Measurements from ENCODE around the gene F13B. TPM values are rescaled to one million over a fixed set of nuclear protein-coding genes. Genes with fewer than 3 reads are reported as not detected.

The F13B gene
- total RNA-seq, 1 donor from 2014 or later = not detected

- H3K27me3 ChIP-seq = no peaks in the 10 kb centered on the region
- no peaks in the 10 kb centered on the region for H3K36me3 ChIP-seq
- H3K27ac ChIP-seq = no peak overlapping the region
- H3K4me1 ChIP-seq = no peaks in the 10 kb centered on the region
- intact Hi-C loops (cut with DNase I) = no loop called here
- H3K4me3 ChIP-seq = no peak overlapping the region
- TF ChIP-seq CTCF (IDR thresholded peaks at IDR 0.05) = no peak
- DNase-seq (ENCODE audit: low spot score in 2 of 2) = no peak
- H3K9me3 ChIP-seq = no peaks in the 10 kb centered on the region
These were observed 783 bp downstream of the F13B start for GRCh38 chr1:197066277-197066676.

- no peak overlapping the region for H3K4me3 ChIP-seq
- TF ChIP-seq CTCF (IDR thresholded peaks at IDR 0.05) = no peak
- H3K9me3 ChIP-seq = no peaks in the 10 kb centered on the region
- H3K4me1 ChIP-seq = no peaks in the 10 kb centered on the region
- no peaks in the 10 kb centered on the region for H3K36me3 ChIP-seq
- no peak overlapping the region for H3K27ac ChIP-seq
- intact Hi-C loops (cut with DNase I) = no loop called here
- no peak for DNase-seq (ENCODE audit: low spot score in 2 of 2)
- H3K27me3 ChIP-seq = no peaks in the 10 kb centered on the region
These were observed 1.5 kb downstream of the F13B start for GRCh38 chr1:197065559-197065958.

- Histone ChIP-seq H3K36me3 (no peaks in the 10 kb centered on the region), H3K9me3 (no peaks in the 10 kb centered on the region), H3K4me3 (no peak overlapping the region), H3K4me1 (no peaks in the 10 kb centered on the region), H3K27ac (no peak overlapping the region), H3K27me3 (no peaks in the 10 kb centered on the region)
- intact Hi-C loops (cut with DNase I) = no loop called here
- DNase-seq (ENCODE audit: low spot score in 2 of 2) = no peak
- no peak for TF ChIP-seq CTCF (IDR thresholded peaks at IDR 0.05)
These were observed 3.8 kb downstream of the F13B start for GRCh38 chr1:197063212-197063611.

GRCh38 chr1:197062692-197063091, 4.4 kb downstream of the F13B start:
- no peak overlapping the region for H3K4me3 ChIP-seq
- H3K27me3 ChIP-seq = no peaks in the 10 kb centered on the region
- no peak overlapping the region for H3K27ac ChIP-seq
- intact Hi-C loops (cut with DNase I) = no loop called here
- DNase-seq (ENCODE audit: low spot score in 2 of 2) = no peak
- no peaks in the 10 kb centered on the region for H3K4me1 ChIP-seq
- H3K36me3 ChIP-seq = no peaks in the 10 kb centered on the region
- no peak for TF ChIP-seq CTCF (IDR thresholded peaks at IDR 0.05)
- no peaks in the 10 kb centered on the region for H3K9me3 ChIP-seq

- Histone ChIP-seq H3K27ac (no peak overlapping the region), H3K4me1 (no peaks in the 10 kb centered on the region), H3K9me3 (no peaks in the 10 kb centered on the region), H3K27me3 (no peaks in the 10 kb centered on the region), H3K36me3 (no peaks in the 10 kb centered on the region), H3K4me3 (no peak overlapping the region)
- no peak for TF ChIP-seq CTCF (IDR thresholded peaks at IDR 0.05)
- intact Hi-C loops (cut with DNase I) = no loop called here
- no peak for DNase-seq (ENCODE audit: low spot score in 2 of 2)
These were observed 18.0 kb downstream of the F13B start for GRCh38 chr1:197049100-197049499.

GRCh38 chr1:197042676-197043341, 24.3 kb downstream of the F13B start:
- Histone ChIP-seq H3K27ac (no peak overlapping the region), H3K9me3 (no peaks in the 10 kb centered on the region), H3K4me3 (no peak overlapping the region), H3K27me3 (no peaks in the 10 kb centered on the region), H3K4me1 (no peaks in the 10 kb centered on the region), H3K36me3 (no peaks in the 10 kb centered on the region)
- no peak for DNase-seq (ENCODE audit: low spot score in 2 of 2)
- intact Hi-C loops (cut with DNase I) = no loop called here
- no peak for TF ChIP-seq CTCF (IDR thresholded peaks at IDR 0.05)

Measured in ascending aorta (tissue), 2 donors.